GM19468 (cell line): Measurements from ENCODE around the gene ANP32E.
A peak's percentile ranks its signal among the peaks of the same experiment; 100 is the strongest.

Experiments
- ATAC-seq: cut with Tn5 transposase; IDR thresholded peaks from one replicate; pipeline ENCODE4 v1.9.1; 2021; ENCODE audit warnings: mild to moderate bottlenecking, moderate library complexity, moderate number of reproducible peaks; ENCODE audit not compliant: unreplicated experiment; ENCODE audit errors: extremely low read depth

The ANP32E gene

GRCh38 chr1:150235852-150236613 is at the start of gene ANP32E:
TSS of gene ANP32E (minus strand) at chr1:150236112. CDS start at chr1:150235786, 326 bp downstream.
- ATAC-seq = peak; percentile 69

GRCh38 chr1:150283260-150283659 is 47.3 kb upstream of the ANP32E start:
- no peak for ATAC-seq

- no peak for ATAC-seq
Measured at GRCh38 chr1:150282558-150282958, 46.6 kb upstream of the ANP32E start.

- peak; percentile 59 for ATAC-seq
Measured at GRCh38 chr1:150281758-150282557, 46.0 kb upstream of the ANP32E start, which contains the start of gene CIART. TSS of gene CIART (plus strand) at chr1:150282554. CDS start at chr1:150283268, 714 bp downstream.

- ATAC-seq = no peak
Measured at GRCh38 chr1:150281221-150281757, 45.4 kb upstream of the ANP32E start.

GRCh38 chr1:150280138-150280707 is 44.3 kb upstream of the ANP32E start:
- ATAC-seq = no peak

- ATAC-seq = no peak
Measured at GRCh38 chr1:150273311-150273710, 37.4 kb upstream of the ANP32E start.

GRCh38 chr1:150271291-150271959 is 35.5 kb upstream of the ANP32E start:
- ATAC-seq = no peak

GRCh38 chr1:150269451-150269850 is 33.5 kb upstream of the ANP32E start:
- ATAC-seq = no peak

- ATAC-seq = peak; percentile 77
Measured at GRCh38 chr1:150268705-150269403, 32.9 kb upstream of the ANP32E start, which contains the start of gene APH1A. TSS of gene APH1A (minus strand) at chr1:150269016. CDS start at chr1:150268810, 206 bp downstream.

GRCh38 chr1:150268340-150268704 is 32.4 kb upstream of the ANP32E start:
- no peak for ATAC-seq

GRCh38 chr1:150267896-150268295 is 32.0 kb upstream of the ANP32E start:
- no peak for ATAC-seq

- ATAC-seq = no peak
Measured at GRCh38 chr1:150263549-150263948, 27.6 kb upstream of the ANP32E start.

- no peak for ATAC-seq
Measured at GRCh38 chr1:150262388-150263320, 26.7 kb upstream of the ANP32E start.

GRCh38 chr1:150261367-150261766 is 25.5 kb upstream of the ANP32E start:
- no peak for ATAC-seq

GRCh38 chr1:150259758-150260669 is 24.1 kb upstream of the ANP32E start:
- ATAC-seq = no peak

- no peak for ATAC-seq
Measured at GRCh38 chr1:150259217-150259616, 23.3 kb upstream of the ANP32E start.
